WTC11 (cell line): ENCODE data around the gene CAPN13. TPM values are rescaled to one million over a fixed set of nuclear protein-coding genes. Genes with fewer than 3 reads are reported as not detected.

Experiments used
- ATAC-seq: fragments of 200-7000 bp; cut with Tn5 transposase; 2 replicates; pipeline ENCODE4 v1.10.0; 2021; ENCODE audit warnings: mild to moderate bottlenecking, moderate library complexity
- CTCF ChIA-PET: fragments of 300-600 bp; sonication (Branson Sonifier 250); formaldehyde crosslinking; loops from one replicate; lab custom pipeline; 2021; ENCODE audit warnings: antibody characterized with exemption; lab: Charles Lee
- POLR2A ChIA-PET: fragments of 350-600 bp; sonication (Branson Sonifier 250); formaldehyde crosslinking; loops from one replicate; lab custom pipeline; 2021; ENCODE audit warnings: antibody characterized with exemption; lab: Charles Lee
- DNase-seq: peaks from one replicate; pipeline ENCODE4 v3.0.0; 2021; ENCODE audit warnings: low spot score
- H3K27ac Mint-ChIP-seq: 2 replicates; pipeline ENCODE4 v1.8.0; 2021; ENCODE audit warnings: mixed read lengths
- H3K27me3 Mint-ChIP-seq: 2 replicates; pipeline ENCODE4 v1.8.0; 2021; ENCODE audit warnings: low read depth, mild to moderate bottlenecking, moderate library complexity, mixed read lengths
- H3K36me3 Mint-ChIP-seq: 2 replicates; pipeline ENCODE4 v1.8.0; 2021; ENCODE audit warnings: mixed read lengths
- H3K4me1 Mint-ChIP-seq: 2 replicates; pipeline ENCODE4 v1.8.0; 2022; ENCODE audit warnings: mixed read lengths
- H3K4me3 Mint-ChIP-seq: 2 replicates; pipeline ENCODE4 v1.8.0; 2021; ENCODE audit warnings: mild to moderate bottlenecking, moderate library complexity, mixed read lengths
- H3K9me3 Mint-ChIP-seq: 2 replicates; pipeline ENCODE4 v1.8.0; 2021; ENCODE audit warnings: mixed read lengths
- AFF4 ChIP-seq: sonication (generic); formaldehyde crosslinking; IDR thresholded peaks from 2 replicates; pipeline ENCODE4 v1.8.1; 2023; ENCODE audit warnings: mild to moderate bottlenecking, missing genetic modification reagents, borderline replicate concordance
- ARID4B ChIP-seq: sonication (generic); formaldehyde crosslinking; IDR thresholded peaks from 2 replicates; pipeline ENCODE4 v1.8.0; 2023; ENCODE audit warnings: missing genetic modification reagents, mild to moderate bottlenecking, borderline replicate concordance
- ELF4 ChIP-seq: sonication (generic); formaldehyde crosslinking; IDR thresholded peaks from 2 replicates; pipeline ENCODE4 v1.8.1; 2022; ENCODE audit warnings: low read depth, mild to moderate bottlenecking, moderate library complexity, missing genetic modification reagents
- EMX1 ChIP-seq: fragments of 250-450 bp; sonication (Bioruptor Pico); IDR thresholded peaks from 2 replicates; pipeline ENCODE4 v1.8.0; 2021; ENCODE audit warnings: mild to moderate bottlenecking
- FOXK1 ChIP-seq: sonication (generic); formaldehyde crosslinking; IDR thresholded peaks from 2 replicates; pipeline ENCODE4 v1.8.0; 2022; ENCODE audit warnings: mild to moderate bottlenecking, moderate library complexity, missing genetic modification reagents
- FOXP4 ChIP-seq: sonication (generic); formaldehyde crosslinking; IDR thresholded peaks from 2 replicates; pipeline ENCODE4 v1.8.0; 2022; ENCODE audit warnings: mild to moderate bottlenecking, missing genetic modification reagents
- GABPB1 ChIP-seq: sonication (generic); formaldehyde crosslinking; IDR thresholded peaks from 2 replicates; pipeline ENCODE4 v1.8.1; 2023; ENCODE audit warnings: mild to moderate bottlenecking, missing genetic modification reagents
- GTF2I ChIP-seq: fragments of 250-450 bp; sonication (Bioruptor Pico); conservative IDR thresholded peaks from 2 replicates; pipeline ENCODE4 v1.4.0; 2021; ENCODE audit warnings: mild to moderate bottlenecking
- KAT7 ChIP-seq: sonication (generic); formaldehyde crosslinking; IDR thresholded peaks from 2 replicates; pipeline ENCODE4 v1.8.1; 2023; ENCODE audit warnings: missing genetic modification reagents, mild to moderate bottlenecking, borderline replicate concordance
- MAX ChIP-seq: sonication (generic); formaldehyde crosslinking; IDR thresholded peaks from 2 replicates; pipeline ENCODE4 v1.8.0; 2022; ENCODE audit warnings: mild to moderate bottlenecking, missing genetic modification reagents
- NFYB ChIP-seq: sonication (generic); formaldehyde crosslinking; conservative IDR thresholded peaks from 2 replicates; pipeline ENCODE4 v1.8.0; 2022; ENCODE audit warnings: low read depth, missing genetic modification reagents
- TP53 ChIP-seq: sonication (generic); formaldehyde crosslinking; IDR thresholded peaks from 2 replicates; pipeline ENCODE4 v1.8.1; 2023; ENCODE audit warnings: mild to moderate bottlenecking, missing genetic modification reagents
- USF2 ChIP-seq: sonication (generic); formaldehyde crosslinking; IDR thresholded peaks from 2 replicates; pipeline ENCODE4 v1.8.1; 2023; ENCODE audit warnings: mild to moderate bottlenecking, missing genetic modification reagents, moderate library complexity
- ZSCAN18 ChIP-seq: fragments of 250-450 bp; sonication (Bioruptor Pico); IDR thresholded peaks from 2 replicates; pipeline ENCODE4 v2.1.2; 2022; ENCODE audit warnings: mild to moderate bottlenecking, moderate library complexity
- total RNA-seq: library from RNA; stranded (reverse); gene quantifications from 3 replicates; pipeline ENCODE4 v1.2.3, GENCODE V29; 2021

CAPN13 gene
- total RNA-seq, 1 experiment from 2014 or later, result 1.7 TPM

GRCh38 chr2:30768036-30768686 lies 39.1 kb downstream of the CAPN13 start:
- POLR2A ChIA-PET, result no interaction called here
- H3K36me3 Mint-ChIP-seq, result no peaks in the 10 kb centered on the region
- ATAC-seq (no peak), DNase-seq (no peak)
- no peak overlapping the region for H3K4me3 Mint-ChIP-seq
- no peak overlapping the region for H3K27ac Mint-ChIP-seq
- no peaks in the 10 kb centered on the region for H3K9me3 Mint-ChIP-seq
- no peaks in the 10 kb centered on the region; the same call in 1 of the 2 replicates for H3K27me3 Mint-ChIP-seq
- peaks cover 11% of the 10 kb centered on the region for H3K4me1 Mint-ChIP-seq
- TF ChIP-seq GTF2I (no peak), ELF4 (CRISPR knock-in tag) (no peak), NFYB (CRISPR knock-in tag) (no peak), AFF4 (CRISPR knock-in tag) (no peak), EMX1 (CRISPR knock-in tag) (no peak), FOXK1 (CRISPR knock-in tag) (no peak), TP53 (CRISPR knock-in tag) (no peak), ARID4B (no peak), KAT7 (no peak), GABPB1 (no peak), USF2 (no peak), FOXP4 (CRISPR knock-in tag) (no peak), ZSCAN18 (no peak), MAX (CRISPR knock-in tag) (no peak)
- CTCF ChIA-PET, result no interaction called here
